ENCODE results near the gene DTX2. TPM values are rescaled to one million over a fixed set of nuclear protein-coding genes. Genes with fewer than 3 reads are reported as not detected.

DTX2 gene
- polyA plus RNA-seq, 1 donor (not counting 4 experiments of a cell fraction or from before 2014, with no cell fraction given) = 15.1 TPM

DNA sequence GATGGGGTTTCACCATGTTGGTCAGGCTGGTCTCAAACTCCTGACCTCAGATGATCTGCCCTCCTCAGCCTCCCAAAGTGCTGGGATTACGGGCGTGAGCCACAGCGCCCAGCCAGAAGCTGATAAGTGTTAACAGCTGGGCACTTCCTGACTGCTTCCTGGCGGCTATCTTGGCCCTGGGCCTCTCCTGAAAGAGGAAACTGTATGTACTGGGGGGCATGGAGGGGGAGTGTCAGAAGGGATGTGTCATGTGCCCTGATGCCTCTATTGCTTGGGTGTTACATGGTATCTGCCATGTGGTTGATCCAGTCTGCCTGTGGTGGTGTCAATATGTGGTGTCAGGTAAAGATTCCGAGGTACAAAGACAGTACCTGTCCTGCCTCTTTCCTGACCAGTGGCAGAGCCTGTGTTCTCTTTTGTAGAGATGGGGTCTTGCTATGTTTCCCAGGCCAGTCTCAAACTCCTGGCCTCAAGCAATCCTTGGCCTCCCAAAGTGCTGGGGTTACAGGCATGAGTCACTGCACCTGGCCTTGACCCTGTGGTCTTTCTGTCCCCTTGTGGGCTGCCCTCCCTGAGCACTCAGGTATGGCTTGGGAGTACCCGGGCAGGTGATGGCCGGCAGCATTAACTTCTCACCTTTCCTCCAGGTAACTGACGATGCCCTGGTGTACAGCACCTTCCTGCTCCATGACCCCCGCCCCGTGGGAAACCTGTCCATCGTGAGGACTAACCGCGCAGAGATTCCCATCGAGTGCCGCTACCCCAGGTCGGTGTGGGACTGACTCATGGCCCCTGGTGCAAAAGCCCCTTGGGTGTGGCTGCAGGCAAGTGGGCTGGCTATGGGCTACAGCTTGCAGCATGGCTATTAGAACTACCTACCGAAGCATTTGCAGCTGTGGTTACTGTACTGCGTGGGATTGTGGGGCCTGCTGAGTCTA lies 32.4 kb upstream of the DTX2 start:
- DNase-seq (ENCODE audit: low read depth, low spot score) = no peak
- H3K4me2 ChIP-seq (ENCODE audit: control insufficient read depth, extremely low read depth, insufficient read depth, low read depth, low read length) = no peak overlapping the region
- H3K27ac ChIP-seq (ENCODE audit: control insufficient read depth, insufficient read depth, low read length) = peak overlapping the region; percentile 49
- TF ChIP-seq EZH2 (IDR thresholded peaks at IDR 0.05; ENCODE audit: low read length) = no peak
- TF ChIP-seq, protein P1, sequence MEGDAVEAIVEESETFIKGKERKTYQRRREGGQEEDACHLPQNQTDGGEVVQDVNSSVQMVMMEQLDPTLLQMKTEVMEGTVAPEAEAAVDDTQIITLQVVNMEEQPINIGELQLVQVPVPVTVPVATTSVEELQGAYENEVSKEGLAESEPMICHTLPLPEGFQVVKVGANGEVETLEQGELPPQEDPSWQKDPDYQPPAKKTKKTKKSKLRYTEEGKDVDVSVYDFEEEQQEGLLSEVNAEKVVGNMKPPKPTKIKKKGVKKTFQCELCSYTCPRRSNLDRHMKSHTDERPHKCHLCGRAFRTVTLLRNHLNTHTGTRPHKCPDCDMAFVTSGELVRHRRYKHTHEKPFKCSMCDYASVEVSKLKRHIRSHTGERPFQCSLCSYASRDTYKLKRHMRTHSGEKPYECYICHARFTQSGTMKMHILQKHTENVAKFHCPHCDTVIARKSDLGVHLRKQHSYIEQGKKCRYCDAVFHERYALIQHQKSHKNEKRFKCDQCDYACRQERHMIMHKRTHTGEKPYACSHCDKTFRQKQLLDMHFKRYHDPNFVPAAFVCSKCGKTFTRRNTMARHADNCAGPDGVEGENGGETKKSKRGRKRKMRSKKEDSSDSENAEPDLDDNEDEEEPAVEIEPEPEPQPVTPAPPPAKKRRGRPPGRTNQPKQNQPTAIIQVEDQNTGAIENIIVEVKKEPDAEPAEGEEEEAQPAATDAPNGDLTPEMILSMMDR (optimal IDR thresholded peaks at IDR 0.05 in 1 of 3, IDR thresholded peaks at IDR 0.05 in 1 of 3, conservative IDR thresholded peaks at IDR 0.05 in 1 of 3; ENCODE audit: extremely low read depth in 1 of 3, insufficient read depth in 2 of 3, low read length in 3 of 3) = no peak
- dilution Hi-C loops (cut with MboI; ENCODE audit: extremely low pct_ligation_motif_present, low sequenced_read_pairs) = no loop called here
- H3K79me2 ChIP-seq (ENCODE audit: control insufficient read depth, insufficient read depth, low read length) = no peaks in the 10 kb centered on the region
- H3K36me3 ChIP-seq (ENCODE audit: control insufficient read depth in 2 of 2, extremely low read depth in 1 of 2, insufficient read depth in 2 of 2, low read length in 2 of 2) = peaks cover 0 to 2% of the 10 kb centered on the region in 2 experiments
- H3K9me3 ChIP-seq (ENCODE audit: control insufficient read depth, low read depth, low read length) = no peaks in the 10 kb centered on the region
- H3K9me1 ChIP-seq (ENCODE audit: control insufficient read depth, extremely low read depth, insufficient read depth, low read length) = no peaks in the 10 kb centered on the region
- H3K27me3 ChIP-seq (ENCODE audit: control insufficient read depth, extremely low read depth, insufficient read depth, low read length) = no peaks in the 10 kb centered on the region
- H3K4me1 ChIP-seq (ENCODE audit: control insufficient read depth, extremely low read depth, insufficient read depth, low read length) = peaks cover 24% of the 10 kb centered on the region
- H3K4me3 ChIP-seq (ENCODE audit: control insufficient read depth in 2 of 3, extremely low read depth in 1 of 3, insufficient read depth in 2 of 3, low read depth in 1 of 3, low read length in 3 of 3) = no peak overlapping the region
- no peaks in the 10 kb centered on the region for H4K20me1 ChIP-seq (ENCODE audit: control insufficient read depth, extremely low read depth, insufficient read depth, low read length)
- no peak for FAIRE-seq
- no peak overlapping the region for H2AFZ ChIP-seq (ENCODE audit: control insufficient read depth, low read length)
- no peak overlapping the region for H3K9ac ChIP-seq (ENCODE audit: control insufficient read depth, extremely low read depth, insufficient read depth, low read length)

DNA sequence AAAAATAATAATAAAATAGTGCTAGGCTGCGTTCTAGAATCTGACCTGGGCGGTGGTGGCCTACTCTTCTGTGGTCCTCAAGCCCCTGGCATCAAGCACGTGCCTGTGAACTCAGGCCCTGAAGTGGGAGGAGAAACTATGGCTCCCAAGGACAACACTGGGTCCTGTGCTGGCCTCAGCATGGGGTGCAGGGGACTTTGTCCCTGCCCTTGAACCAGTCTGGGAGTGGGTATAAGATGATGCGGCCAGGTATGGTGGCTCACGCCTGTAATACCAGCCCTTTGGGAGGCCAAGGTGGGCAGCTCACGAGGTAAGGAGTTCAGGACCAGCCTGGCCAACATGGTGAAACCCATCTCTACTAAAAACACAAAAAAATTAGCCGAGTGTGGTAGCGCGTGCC lies 31.3 kb upstream of the DTX2 start:
- Histone ChIP-seq H4K20me1 (ENCODE audit: control insufficient read depth, extremely low read depth, insufficient read depth, low read length) (no peaks in the 10 kb centered on the region), H3K79me2 (ENCODE audit: control insufficient read depth, insufficient read depth, low read length) (no peaks in the 10 kb centered on the region), H2AFZ (ENCODE audit: control insufficient read depth, low read length) (no peak overlapping the region), H3K4me3 (ENCODE audit: control insufficient read depth in 2 of 3, extremely low read depth in 1 of 3, insufficient read depth in 2 of 3, low read depth in 1 of 3, low read length in 3 of 3) (no peak overlapping the region), H3K27me3 (ENCODE audit: control insufficient read depth, extremely low read depth, insufficient read depth, low read length) (no peaks in the 10 kb centered on the region), H3K36me3 (ENCODE audit: control insufficient read depth in 2 of 2, extremely low read depth in 1 of 2, insufficient read depth in 2 of 2, low read length in 2 of 2) (peaks cover 0 to 2% of the 10 kb centered on the region in 2 experiments), H3K9me3 (ENCODE audit: control insufficient read depth, low read depth, low read length) (no peaks in the 10 kb centered on the region), H3K4me2 (ENCODE audit: control insufficient read depth, extremely low read depth, insufficient read depth, low read depth, low read length) (no peak overlapping the region), H3K27ac (ENCODE audit: control insufficient read depth, insufficient read depth, low read length) (no peak overlapping the region), H3K9ac (ENCODE audit: control insufficient read depth, extremely low read depth, insufficient read depth, low read length) (no peak overlapping the region), H3K9me1 (ENCODE audit: control insufficient read depth, extremely low read depth, insufficient read depth, low read length) (no peaks in the 10 kb centered on the region), H3K4me1 (ENCODE audit: control insufficient read depth, extremely low read depth, insufficient read depth, low read length) (peaks cover 14% of the 10 kb centered on the region)
- no peak for FAIRE-seq
- no peak for DNase-seq (ENCODE audit: low read depth, low spot score)
- dilution Hi-C loops (cut with MboI; ENCODE audit: extremely low pct_ligation_motif_present, low sequenced_read_pairs) = no loop called here
- TF ChIP-seq, protein P1 (optimal IDR thresholded peaks at IDR 0.05 in 1 of 3, IDR thresholded peaks at IDR 0.05 in 1 of 3, conservative IDR thresholded peaks at IDR 0.05 in 1 of 3; ENCODE audit: extremely low read depth in 1 of 3, insufficient read depth in 2 of 3, low read length in 3 of 3) = no peak
- no peak for TF ChIP-seq EZH2 (IDR thresholded peaks at IDR 0.05; ENCODE audit: low read length)
